ENCODE measurements around the gene CEP170.

Gene CEP170

DNA sequence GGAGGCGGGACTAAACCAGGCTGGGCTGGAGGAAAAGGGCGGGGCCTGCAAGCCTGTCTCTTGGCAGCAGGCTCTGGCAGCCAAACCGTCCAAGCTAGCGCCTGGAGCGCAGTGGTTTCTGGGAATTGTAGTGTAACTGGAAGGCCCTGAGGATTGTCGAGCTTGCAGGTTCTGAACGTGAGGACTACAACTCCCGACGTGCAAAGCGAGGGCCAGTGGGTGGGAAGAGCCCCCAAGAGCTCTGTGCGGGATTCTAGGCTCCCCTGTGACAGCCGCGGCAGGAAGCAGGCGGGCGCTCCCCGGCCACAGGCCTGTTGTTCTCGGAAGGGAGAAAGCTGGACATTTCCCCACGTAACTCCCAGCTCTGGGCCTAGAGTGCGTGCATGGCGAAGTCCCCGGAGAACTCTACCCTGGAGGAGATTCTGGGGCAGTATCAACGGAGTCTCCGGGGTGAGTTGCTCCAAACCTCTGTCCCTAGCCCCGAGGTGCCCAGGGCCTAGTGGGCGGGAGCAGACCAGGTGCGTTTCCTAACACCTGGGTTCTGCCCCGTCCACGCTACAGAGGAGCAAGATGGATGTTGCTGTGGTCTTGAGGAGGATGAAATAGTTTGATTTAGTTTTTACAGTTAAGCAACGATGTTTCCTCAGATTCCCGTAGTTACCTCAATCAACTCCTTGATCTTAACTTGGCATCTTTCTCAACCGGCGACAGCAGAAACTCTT is 871 bp upstream of the CEP170 start, which contains the start of gene SDCCAG8:
Gene SDCCAG8, plus strand, starts transcription at position 251 of the 722 bp plus-strand sequence. Its CDS starts 133 bp downstream, at position 384.
- WGBS (ENCODE audit: insufficient coverage, insufficient read length), result no CpG with 5 or more reads among the region's 32 CpGs
- Histone ChIP-seq H3K4me1 (ENCODE audit: control insufficient read depth, insufficient read depth, low read length) (peaks cover 2% of the 10 kb centered on the region; the same call in 1 of the 2 replicates), H3K9me3 (ENCODE audit: control insufficient read depth, insufficient read depth, low read length) (no peaks in the 10 kb centered on the region), H3K36me3 (ENCODE audit: control insufficient read depth, insufficient read depth, low read length) (no peaks in the 10 kb centered on the region), H3K27me3 (ENCODE audit: control insufficient read depth, insufficient read depth, low read length) (no peaks in the 10 kb centered on the region), H3K4me3 (ENCODE audit: low read length) (peak within 1 kb of the TSS; percentile 90), H3K27ac (ENCODE audit: low read length) (no peak within 1 kb of the TSS)
- peak; percentile 99 for DNase-seq (ENCODE audit: low read depth, low spot score)

DNA sequence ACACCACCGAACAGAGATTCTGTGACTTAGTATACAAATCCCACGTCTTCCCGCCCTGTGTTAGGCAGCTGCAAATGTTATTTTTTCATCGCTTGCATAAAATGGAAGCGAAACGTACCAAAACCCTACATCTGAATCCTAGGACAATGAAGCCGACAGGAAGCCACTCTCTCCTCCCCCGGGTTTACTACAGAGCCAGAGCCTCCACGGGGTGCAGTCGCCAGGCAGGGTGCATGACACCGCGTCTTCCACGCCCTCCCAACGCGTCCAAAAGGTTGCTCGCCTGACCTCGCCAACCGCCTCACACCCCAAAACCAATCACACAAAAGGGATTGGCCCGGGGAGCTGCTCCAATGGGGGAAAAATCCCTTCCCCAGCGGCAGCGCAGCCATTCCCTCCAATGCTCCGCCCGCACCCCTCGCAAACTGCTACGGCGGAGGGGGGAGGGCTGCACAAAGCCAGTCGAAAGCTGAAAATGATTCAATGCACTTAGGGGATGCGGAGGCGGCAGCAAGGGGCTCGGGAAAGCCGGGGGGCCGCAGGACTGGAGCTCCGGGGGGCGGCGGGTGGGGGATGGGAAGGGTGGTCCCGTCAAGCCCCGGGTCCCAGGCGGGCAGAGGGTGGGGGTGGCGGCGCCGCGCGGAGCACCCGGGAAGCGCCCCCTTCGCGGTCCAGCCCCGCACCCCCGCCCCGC is 701 bp downstream of the CEP170 start:
- WGBS (ENCODE audit: insufficient coverage, insufficient read length), result no CpG with 5 or more reads among the region's 50 CpGs
- Histone ChIP-seq H3K27ac (ENCODE audit: low read length) (no peak overlapping the region), H3K27me3 (ENCODE audit: control insufficient read depth, insufficient read depth, low read length) (no peaks in the 10 kb centered on the region), H3K9me3 (ENCODE audit: control insufficient read depth, insufficient read depth, low read length) (no peaks in the 10 kb centered on the region), H3K4me3 (ENCODE audit: low read length) (peak overlapping the region; percentile 84), H3K4me1 (ENCODE audit: control insufficient read depth, insufficient read depth, low read length) (peaks cover 2% of the 10 kb centered on the region; the same call in 1 of the 2 replicates), H3K36me3 (ENCODE audit: control insufficient read depth, insufficient read depth, low read length) (no peaks in the 10 kb centered on the region)
- no peak for DNase-seq (ENCODE audit: low read depth, low spot score)

DNA sequence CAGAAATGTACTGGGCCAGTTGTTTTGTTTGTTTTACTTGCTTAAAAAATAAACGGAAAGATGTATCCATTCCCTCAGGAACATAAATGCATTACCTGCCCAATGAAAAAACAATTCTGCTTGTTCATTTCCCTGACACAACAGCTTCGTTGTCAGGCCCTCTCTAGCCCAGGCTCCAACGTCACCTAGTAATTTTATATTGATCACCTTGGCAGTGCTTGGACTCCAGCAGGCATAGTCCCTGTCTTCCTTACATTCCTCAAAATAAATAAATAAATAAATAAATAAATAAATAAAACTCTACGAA is 1.2 kb downstream of the CEP170 start:
- Histone ChIP-seq H3K4me1 (ENCODE audit: control insufficient read depth, insufficient read depth, low read length) (peaks cover 2% of the 10 kb centered on the region; the same call in 1 of the 2 replicates), H3K36me3 (ENCODE audit: control insufficient read depth, insufficient read depth, low read length) (no peaks in the 10 kb centered on the region), H3K27ac (ENCODE audit: low read length) (no peak overlapping the region), H3K9me3 (ENCODE audit: control insufficient read depth, insufficient read depth, low read length) (no peaks in the 10 kb centered on the region), H3K27me3 (ENCODE audit: control insufficient read depth, insufficient read depth, low read length) (no peaks in the 10 kb centered on the region), H3K4me3 (ENCODE audit: low read length) (peak overlapping the region; percentile 84; the same call in 1 of the 2 replicates)
- no peak for DNase-seq (ENCODE audit: low read depth, low spot score)
- no CpG with 5 or more reads among the region's 4 CpGs for WGBS (ENCODE audit: insufficient coverage, insufficient read length)

DNA sequence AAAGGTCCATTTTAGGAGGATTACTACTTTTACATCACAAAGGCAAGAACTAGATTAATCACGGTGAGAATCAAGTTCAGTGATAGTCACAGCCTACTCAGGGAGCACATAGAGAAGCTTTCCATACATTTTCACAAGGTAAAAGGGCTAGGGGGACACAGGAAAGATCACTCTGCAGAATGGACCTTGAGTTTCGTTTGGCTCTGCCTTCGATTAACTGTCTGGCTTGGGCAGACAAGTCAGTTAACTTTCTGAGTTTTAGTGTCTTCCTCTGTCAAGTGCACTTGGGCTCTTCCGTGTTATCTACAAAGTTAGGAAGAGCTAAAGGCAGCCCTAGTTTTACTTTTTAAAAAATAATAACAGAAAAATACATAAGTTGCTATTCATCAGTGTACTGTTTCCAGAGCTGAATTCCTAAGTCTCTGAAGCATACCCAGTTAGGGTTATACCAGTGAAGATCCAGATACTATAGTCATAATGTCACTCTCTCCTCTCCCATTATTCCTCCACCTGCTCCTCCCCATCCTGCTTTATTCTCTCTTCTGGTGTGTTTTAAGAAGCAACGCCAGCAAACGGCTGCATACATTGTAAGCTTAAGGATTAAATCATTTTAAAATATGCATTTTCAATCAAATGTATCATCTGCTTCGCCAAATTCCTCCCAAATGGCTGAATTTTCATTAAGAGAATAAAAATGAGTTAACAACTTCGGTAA is 1.7 kb downstream of the CEP170 start:
- no peak overlapping the region for H3K27ac ChIP-seq (ENCODE audit: low read length)
- WGBS (ENCODE audit: insufficient coverage, insufficient read length), result no CpG with 5 or more reads among the region's 8 CpGs
- H3K36me3 ChIP-seq (ENCODE audit: control insufficient read depth, insufficient read depth, low read length), result no peaks in the 10 kb centered on the region
- H3K9me3 ChIP-seq (ENCODE audit: control insufficient read depth, insufficient read depth, low read length), result no peaks in the 10 kb centered on the region
- H3K27me3 ChIP-seq (ENCODE audit: control insufficient read depth, insufficient read depth, low read length), result no peaks in the 10 kb centered on the region
- DNase-seq (ENCODE audit: low read depth, low spot score), result no peak
- peaks cover 2% of the 10 kb centered on the region; the same call in 1 of the 2 replicates for H3K4me1 ChIP-seq (ENCODE audit: control insufficient read depth, insufficient read depth, low read length)
- peak overlapping the region; percentile 10; the same call in 1 of the 2 replicates for H3K4me3 ChIP-seq (ENCODE audit: low read length)

DNA sequence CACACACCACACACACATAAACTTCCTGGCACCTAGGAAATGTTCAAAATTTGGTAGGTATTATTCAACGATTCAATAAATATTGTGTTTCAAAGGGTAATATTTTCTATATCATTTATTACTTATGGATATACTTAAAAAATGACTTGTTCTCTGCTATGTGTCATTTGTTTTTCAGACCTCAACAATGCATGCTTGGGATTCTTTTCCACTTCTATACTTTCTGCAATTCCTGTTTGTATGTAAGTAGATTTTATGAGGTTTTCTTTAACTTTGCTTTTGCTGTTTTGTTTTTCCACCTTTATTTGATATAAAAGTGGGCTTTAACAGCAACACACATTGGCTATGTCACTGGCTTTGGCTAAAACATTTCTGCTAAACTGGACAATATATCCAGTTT is 3.5 kb downstream of the CEP170 start:
- no peaks in the 10 kb centered on the region for H3K36me3 ChIP-seq (ENCODE audit: control insufficient read depth, insufficient read depth, low read length)
- H3K9me3 ChIP-seq (ENCODE audit: control insufficient read depth, insufficient read depth, low read length), result no peaks in the 10 kb centered on the region
- H3K27ac ChIP-seq (ENCODE audit: low read length), result no peak overlapping the region
- H3K27me3 ChIP-seq (ENCODE audit: control insufficient read depth, insufficient read depth, low read length), result no peaks in the 10 kb centered on the region
- no peak for DNase-seq (ENCODE audit: low read depth, low spot score)
- H3K4me1 ChIP-seq (ENCODE audit: control insufficient read depth, insufficient read depth, low read length), result peaks cover 2% of the 10 kb centered on the region; the same call in 1 of the 2 replicates
- H3K4me3 ChIP-seq (ENCODE audit: low read length), result no peak overlapping the region
- WGBS (ENCODE audit: insufficient coverage, insufficient read length), result no CpG with 5 or more reads among the region's 1 CpG

DNA sequence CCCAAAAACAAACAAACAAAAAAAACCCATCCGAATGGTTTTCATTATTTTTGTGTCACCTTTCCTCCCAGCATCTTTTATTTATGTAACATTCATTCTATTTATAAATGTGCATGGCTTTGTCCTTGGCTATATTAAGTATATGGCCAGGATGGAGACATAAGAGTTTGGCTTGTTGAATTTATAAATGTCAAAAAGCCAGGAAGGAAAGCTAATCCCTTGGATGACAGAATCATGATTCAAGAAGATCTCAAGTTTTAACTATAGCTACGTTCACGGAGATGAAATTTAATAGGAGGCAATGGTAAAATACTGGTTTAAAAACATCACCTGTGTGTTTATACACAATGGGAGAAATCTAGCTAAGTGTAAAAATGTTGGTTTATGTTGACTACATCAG is 5.0 kb downstream of the CEP170 start:
- H3K36me3 ChIP-seq (ENCODE audit: control insufficient read depth, insufficient read depth, low read length), result no peaks in the 10 kb centered on the region
- no peak overlapping the region for H3K27ac ChIP-seq (ENCODE audit: low read length)
- H3K27me3 ChIP-seq (ENCODE audit: control insufficient read depth, insufficient read depth, low read length), result no peaks in the 10 kb centered on the region
- H3K9me3 ChIP-seq (ENCODE audit: control insufficient read depth, insufficient read depth, low read length), result no peaks in the 10 kb centered on the region
- H3K4me3 ChIP-seq (ENCODE audit: low read length), result no peak overlapping the region
- no peak for DNase-seq (ENCODE audit: low read depth, low spot score)
- 100% methylated on average over 1 of the region's 3 CpGs for WGBS (ENCODE audit: insufficient coverage, insufficient read length)
- peaks cover 2% of the 10 kb centered on the region; the same call in 1 of the 2 replicates for H3K4me1 ChIP-seq (ENCODE audit: control insufficient read depth, insufficient read depth, low read length)

DNA sequence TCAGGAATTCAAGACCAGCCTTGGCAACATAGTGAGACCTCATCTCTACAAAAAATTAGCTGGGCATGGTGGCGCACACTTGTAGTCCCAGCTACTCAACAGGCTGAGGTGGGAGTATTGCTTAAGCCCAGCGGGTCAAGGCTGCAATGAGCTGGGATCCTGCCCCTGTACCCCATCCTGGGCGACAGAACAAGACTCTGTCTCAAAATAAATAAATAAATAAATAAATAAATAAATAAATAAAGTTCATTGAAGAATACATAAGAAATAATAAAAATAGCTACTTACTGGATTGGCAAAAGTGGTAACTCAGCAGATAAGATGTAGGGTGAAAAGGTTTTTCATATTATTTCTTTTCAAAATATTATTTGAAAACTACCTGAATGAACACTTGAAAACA is 5.9 kb downstream of the CEP170 start:
- Histone ChIP-seq H3K4me3 (ENCODE audit: low read length) (no peak overlapping the region), H3K9me3 (ENCODE audit: control insufficient read depth, insufficient read depth, low read length) (no peaks in the 10 kb centered on the region), H3K4me1 (ENCODE audit: control insufficient read depth, insufficient read depth, low read length) (peaks cover 2% of the 10 kb centered on the region; the same call in 1 of the 2 replicates), H3K36me3 (ENCODE audit: control insufficient read depth, insufficient read depth, low read length) (no peaks in the 10 kb centered on the region), H3K27ac (ENCODE audit: low read length) (no peak overlapping the region), H3K27me3 (ENCODE audit: control insufficient read depth, insufficient read depth, low read length) (no peaks in the 10 kb centered on the region)
- no CpG with 5 or more reads among the region's 3 CpGs for WGBS (ENCODE audit: insufficient coverage, insufficient read length)
- no peak for DNase-seq (ENCODE audit: low read depth, low spot score)

DNA sequence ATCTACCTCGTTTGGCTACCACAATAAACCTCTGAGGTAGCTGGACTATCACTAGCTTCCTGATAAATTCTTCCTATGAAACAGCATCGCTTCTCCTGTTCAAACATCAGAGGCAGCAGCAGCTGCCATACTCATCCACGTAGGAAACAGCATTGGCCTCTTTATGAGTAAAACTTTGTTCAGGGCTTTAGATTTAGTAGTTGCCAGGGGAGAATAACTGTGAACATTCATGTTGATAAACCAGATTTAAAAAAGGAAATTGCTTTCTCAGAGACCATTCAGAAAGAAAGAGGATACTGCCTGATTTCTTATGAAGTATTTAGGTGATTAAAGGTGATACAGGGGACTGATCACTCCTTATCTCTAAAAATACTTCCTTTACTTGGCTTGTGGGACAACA is 7.2 kb downstream of the CEP170 start:
- Histone ChIP-seq H3K27me3 (ENCODE audit: control insufficient read depth, insufficient read depth, low read length) (no peaks in the 10 kb centered on the region), H3K9me3 (ENCODE audit: control insufficient read depth, insufficient read depth, low read length) (no peaks in the 10 kb centered on the region), H3K4me1 (ENCODE audit: control insufficient read depth, insufficient read depth, low read length) (no peaks in the 10 kb centered on the region), H3K36me3 (ENCODE audit: control insufficient read depth, insufficient read depth, low read length) (no peaks in the 10 kb centered on the region), H3K27ac (ENCODE audit: low read length) (no peak overlapping the region), H3K4me3 (ENCODE audit: low read length) (no peak overlapping the region)
- no peak for DNase-seq (ENCODE audit: low read depth, low spot score)
- no CpG with 5 or more reads among the region's 3 CpGs for WGBS (ENCODE audit: insufficient coverage, insufficient read length)

DNA sequence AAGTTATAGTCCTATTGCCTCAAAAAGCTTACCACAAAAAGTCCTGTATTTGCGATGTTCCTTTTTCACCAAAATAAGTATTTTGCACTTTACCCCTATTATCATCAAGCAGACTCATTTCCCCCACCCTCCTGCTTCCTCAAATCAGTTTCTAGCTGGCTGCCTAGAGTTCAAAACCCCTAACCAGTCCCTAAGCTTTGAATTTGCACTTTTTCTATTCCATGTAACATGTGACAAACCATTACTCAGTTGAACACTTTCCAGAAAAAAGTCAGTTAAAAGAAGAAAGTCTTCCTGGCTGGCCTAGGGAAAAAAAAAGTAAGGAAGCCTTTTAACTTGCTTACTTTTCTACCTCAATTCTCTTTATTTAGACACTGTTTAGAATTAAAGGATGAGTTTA is 8.2 kb downstream of the CEP170 start:
- no peaks in the 10 kb centered on the region for H3K4me1 ChIP-seq (ENCODE audit: control insufficient read depth, insufficient read depth, low read length)
- H3K27ac ChIP-seq (ENCODE audit: low read length), result no peak overlapping the region
- no peak overlapping the region for H3K4me3 ChIP-seq (ENCODE audit: low read length)
- H3K9me3 ChIP-seq (ENCODE audit: control insufficient read depth, insufficient read depth, low read length), result no peaks in the 10 kb centered on the region
- no peaks in the 10 kb centered on the region for H3K27me3 ChIP-seq (ENCODE audit: control insufficient read depth, insufficient read depth, low read length)
- WGBS (ENCODE audit: insufficient coverage, insufficient read length), result no CpG with 5 or more reads among the region's 1 CpG
- H3K36me3 ChIP-seq (ENCODE audit: control insufficient read depth, insufficient read depth, low read length), result no peaks in the 10 kb centered on the region
- DNase-seq (ENCODE audit: low read depth, low spot score), result no peak

DNA sequence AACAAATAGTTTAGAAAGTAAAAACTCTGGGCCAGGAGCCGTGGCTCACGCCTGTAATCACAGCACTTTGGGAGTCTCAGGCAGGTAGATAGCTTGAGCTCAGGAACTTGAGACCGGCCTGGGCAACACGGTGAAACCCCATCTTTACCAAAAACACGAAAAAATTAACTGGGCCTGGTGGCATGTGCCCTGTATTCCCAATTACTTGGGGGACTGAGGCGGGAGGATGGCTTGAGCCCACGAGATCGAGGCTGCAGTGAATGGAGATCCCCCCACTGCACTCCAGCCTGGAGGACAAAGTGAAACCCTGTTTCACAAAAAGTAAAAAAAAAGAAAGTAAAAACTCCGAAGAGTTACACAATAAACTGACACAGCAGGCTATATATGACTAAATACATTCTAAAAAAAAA is 10.6 kb downstream of the CEP170 start:
- no CpG with 5 or more reads among the region's 9 CpGs for WGBS (ENCODE audit: insufficient coverage, insufficient read length)

More for the DNA sequence above, 10.6 kb downstream of the CEP170 start:
- Histone ChIP-seq H3K36me3 (ENCODE audit: control insufficient read depth, insufficient read depth, low read length) (no peaks in the 10 kb centered on the region), H3K4me3 (ENCODE audit: low read length) (no peak overlapping the region), H3K9me3 (ENCODE audit: control insufficient read depth, insufficient read depth, low read length) (no peaks in the 10 kb centered on the region), H3K27me3 (ENCODE audit: control insufficient read depth, insufficient read depth, low read length) (no peaks in the 10 kb centered on the region), H3K27ac (ENCODE audit: low read length) (no peak overlapping the region), H3K4me1 (ENCODE audit: control insufficient read depth, insufficient read depth, low read length) (no peaks in the 10 kb centered on the region)
- no peak for DNase-seq (ENCODE audit: low read depth, low spot score)
